HEK293 (cell line): Measurements from ENCODE around the gene DMRTA1.
"Not testable (repeated sequence)": the region's sequence is repeated elsewhere in the genome, so short reads cannot be mapped to it uniquely, and the experiment has no call there.

Experiments used
- CTCF ChIA-PET: fragments of 350-600 bp; formaldehyde crosslinking; extraction: SDS; loops from one replicate; lab custom pipeline; 2021; ENCODE audit warnings: antibody characterized with exemption; lab: Yijun Ruan, JAX
- POLR2A ChIA-PET: fragments of 300-600 bp; formaldehyde crosslinking; extraction: SDS; loops from one replicate; lab custom pipeline; 2020; ENCODE audit warnings: antibody characterized with exemption, inconsistent platforms; lab: Yijun Ruan, JAX
- H3K27ac ChIP-seq: fragments of 200-500 bp; sonication (Bioruptor generic); 2 replicates; pipeline ENCODE4 v1.5.1; 2014; ENCODE audit warnings: low read depth, low read length, control low read depth, inconsistent platforms; ENCODE audit errors: extremely low read depth
- H3K36me3 ChIP-seq, 2 experiments: fragments of 200-500 bp in 1 of 2; sonication (Bioruptor generic) in 1 of 2; 1 replicate in 1 of 2; 2 replicates in 1 of 2; pipeline ENCODE4 v1.5.1; 2014 to 2017; ENCODE audit warnings: inconsistent platforms in 2 of 2, low read length in 2 of 2; ENCODE audit not compliant: control insufficient read depth in 2 of 2, insufficient read depth in 1 of 2
- H3K4me1 ChIP-seq: fragments of 200-500 bp; sonication (Bioruptor generic); 2 replicates; pipeline ENCODE4 v1.5.1; 2014; ENCODE audit warnings: mild to moderate bottlenecking, low read length, inconsistent platforms; ENCODE audit not compliant: control insufficient read depth, insufficient read depth
- H3K4me3 ChIP-seq: 2 replicates; pipeline ENCODE4 v1.5.1; 2011; ENCODE audit warnings: low read depth, mild to moderate bottlenecking, control low read depth, low read length, moderate library complexity
- H3K9me3 ChIP-seq: fragments of 200-500 bp; sonication (Bioruptor generic); 2 replicates; pipeline ENCODE4 v1.5.1; 2014; ENCODE audit warnings: low read depth, low read length, inconsistent platforms; ENCODE audit not compliant: control insufficient read depth, insufficient read depth
- ZBTB21 ChIP-seq: fragments of 450-650 bp; formaldehyde crosslinking; IDR thresholded peaks from 2 replicates; pipeline ENCODE4 v1.5.1; 2017; ENCODE audit warnings: missing biosample characterization, missing genetic modification characterization
- ZBTB48 ChIP-seq: fragments of 450-650 bp; formaldehyde crosslinking; IDR thresholded peaks from 2 replicates; pipeline ENCODE4 v1.5.1; 2016; ENCODE audit warnings: missing biosample characterization, missing genetic modification characterization
- ZIC2 ChIP-seq: fragments of 450-650 bp; formaldehyde crosslinking; IDR thresholded peaks from 2 replicates; pipeline ENCODE4 v1.5.1; 2016; ENCODE audit warnings: missing biosample characterization, missing genetic modification characterization
- ZNF155 ChIP-seq: fragments of 450-650 bp; formaldehyde crosslinking; IDR thresholded peaks from 2 replicates; pipeline ENCODE4 v1.5.1; 2016; ENCODE audit warnings: missing biosample characterization, missing genetic modification characterization
- ZNF175 ChIP-seq: fragments of 450-650 bp; formaldehyde crosslinking; IDR thresholded peaks from 2 replicates; pipeline ENCODE4 v1.5.1; 2016; ENCODE audit warnings: missing biosample characterization, missing genetic modification characterization
- ZNF19 ChIP-seq: fragments of 450-650 bp; formaldehyde crosslinking; IDR thresholded peaks from 2 replicates; pipeline ENCODE4; 2016; ENCODE audit warnings: missing biosample characterization, missing genetic modification characterization, low read depth
- ZNF292 ChIP-seq: fragments of 450-650 bp; formaldehyde crosslinking; IDR thresholded peaks from 2 replicates; pipeline ENCODE4 v1.5.1; 2016; ENCODE audit warnings: low read depth, missing biosample characterization, missing genetic modification characterization, borderline replicate concordance
- ZNF311 ChIP-seq: fragments of 450-650 bp; formaldehyde crosslinking; IDR thresholded peaks from 2 replicates; pipeline ENCODE4 v1.5.1; 2017; ENCODE audit warnings: missing biosample characterization, missing genetic modification characterization, borderline replicate concordance
- ZNF391 ChIP-seq: fragments of 450-650 bp; formaldehyde crosslinking; IDR thresholded peaks from 2 replicates; pipeline ENCODE4 v1.5.1; 2016; ENCODE audit warnings: low read depth, missing biosample characterization, missing genetic modification characterization, borderline replicate concordance
- ZNF501 ChIP-seq: fragments of 450-650 bp; formaldehyde crosslinking; IDR thresholded peaks from 2 replicates; pipeline ENCODE4 v1.5.1; 2016; ENCODE audit warnings: missing biosample characterization, missing genetic modification characterization
- ZNF626 ChIP-seq: fragments of 450-650 bp; sonication (Bioruptor Pico); formaldehyde crosslinking; IDR thresholded peaks from 2 replicates; pipeline ENCODE4 v1.5.1; 2018; ENCODE audit warnings: missing biosample characterization, missing genetic modification characterization, inconsistent platforms
- ZNF777 ChIP-seq: fragments of 450-650 bp; formaldehyde crosslinking; IDR thresholded peaks from 2 replicates; pipeline ENCODE4 v1.5.1; 2017; ENCODE audit warnings: missing biosample characterization, missing genetic modification characterization, borderline replicate concordance
- TF ChIP-seq, protein P1 (sequence below): fragments of 450-650 bp; formaldehyde crosslinking; IDR thresholded peaks from 2 replicates; pipeline ENCODE4 v1.5.1; 2016; ENCODE audit warnings: missing biosample characterization, missing genetic modification characterization
- TF ChIP-seq, protein P2 (sequence below): fragments of 450-650 bp; formaldehyde crosslinking; IDR thresholded peaks from 2 replicates; pipeline ENCODE4 v1.5.1; 2016; ENCODE audit warnings: missing biosample characterization, missing genetic modification characterization
- TF ChIP-seq, protein P3 (sequence below): fragments of 450-650 bp; formaldehyde crosslinking; IDR thresholded peaks from 2 replicates; pipeline ENCODE4 v1.5.1; 2016; ENCODE audit warnings: missing biosample characterization, missing genetic modification characterization

Gene DMRTA1

DNA sequence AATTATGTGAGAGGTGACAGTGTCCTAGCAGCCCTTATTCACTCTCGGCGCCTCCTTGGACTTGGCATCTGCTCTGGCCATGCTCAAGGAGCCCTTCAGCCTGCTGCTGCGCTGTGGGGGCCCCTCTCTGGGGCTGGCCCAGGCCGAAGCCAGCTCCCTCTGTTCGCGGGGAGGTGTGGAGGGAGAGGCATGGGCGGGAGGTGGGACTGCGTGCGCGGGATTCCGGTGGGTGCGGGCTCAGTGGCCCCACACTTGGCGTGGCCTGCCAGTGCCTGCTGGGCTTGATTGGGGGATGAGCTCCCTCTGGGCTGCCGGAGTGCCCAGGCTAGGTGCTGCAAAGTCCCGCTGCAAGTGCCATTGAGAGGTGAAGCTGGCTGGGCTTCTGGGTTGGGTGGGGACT, 12.9 kb upstream of the DMRTA1 start (continued):
- no peak for TF ChIP-seq ZIC2 (tag by site-specific recombination)
- TF ChIP-seq, all 188 proteins: peak for 0

DNA sequence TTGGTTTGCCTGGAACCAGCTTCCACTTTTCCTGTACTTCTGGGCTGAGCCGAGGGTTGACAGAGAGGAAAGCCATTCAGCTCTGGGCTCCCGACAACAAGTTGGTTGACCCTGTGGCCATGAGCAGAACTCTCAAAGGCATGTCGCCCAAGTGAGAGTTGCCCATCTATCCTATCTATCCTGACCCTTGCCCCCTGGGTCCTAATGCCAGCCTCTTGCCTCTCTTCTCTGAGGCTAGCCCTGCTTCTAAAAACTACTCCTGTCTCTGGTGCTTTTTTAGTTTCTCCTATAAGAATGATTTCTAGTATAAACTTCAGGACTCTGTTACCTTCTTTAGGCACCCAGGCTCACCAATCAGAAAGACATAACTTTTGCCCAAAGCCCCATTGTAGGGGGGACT, 11.4 kb upstream of the DMRTA1 start:
- H3K9me3 ChIP-seq, H3K4me1 ChIP-seq, H3K27ac ChIP-seq, H3K36me3 ChIP-seq, POLR2A ChIA-PET, CTCF ChIA-PET, H3K4me3 ChIP-seq: not testable (repeated sequence)

DNA sequence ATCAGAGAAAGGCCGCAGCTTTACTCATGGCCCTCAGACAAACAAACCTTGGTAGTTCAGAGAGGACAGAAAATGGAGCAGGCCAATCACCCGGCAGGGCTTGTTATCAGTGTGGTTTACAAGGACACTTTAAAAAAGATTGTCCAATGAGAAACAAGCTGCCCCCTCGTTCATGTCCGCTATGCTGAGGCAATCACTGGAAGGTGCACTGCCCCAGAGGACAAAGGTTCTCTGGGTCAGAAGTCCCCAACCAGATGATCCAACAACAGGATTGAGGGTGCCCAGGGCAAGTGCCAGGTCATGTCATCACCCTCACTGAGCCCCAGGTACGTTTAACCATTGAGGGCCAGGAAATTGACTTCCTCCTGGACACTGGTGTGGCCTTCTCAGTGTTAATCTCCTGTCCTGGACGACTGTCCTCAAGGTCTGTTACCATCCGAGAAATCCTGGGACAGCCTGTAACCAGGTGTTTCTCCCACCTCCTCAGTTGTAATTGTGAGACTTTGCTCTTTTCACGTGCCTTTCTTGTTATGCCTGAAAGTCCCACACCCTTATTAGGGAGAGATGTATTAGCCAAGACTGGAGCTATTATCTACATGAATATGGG, 9.1 kb upstream of the DMRTA1 start:
- H3K9me3 ChIP-seq, H3K36me3 ChIP-seq, H3K27ac ChIP-seq, POLR2A ChIA-PET, H3K4me3 ChIP-seq, H3K4me1 ChIP-seq: not testable (repeated sequence)
- CTCF ChIA-PET, result interaction anchor here (1.1 kb wide), 1 partner anchor 32 kb away, joined by 4 read pairs; no protein-coding TSS in a partner anchor

DNA sequence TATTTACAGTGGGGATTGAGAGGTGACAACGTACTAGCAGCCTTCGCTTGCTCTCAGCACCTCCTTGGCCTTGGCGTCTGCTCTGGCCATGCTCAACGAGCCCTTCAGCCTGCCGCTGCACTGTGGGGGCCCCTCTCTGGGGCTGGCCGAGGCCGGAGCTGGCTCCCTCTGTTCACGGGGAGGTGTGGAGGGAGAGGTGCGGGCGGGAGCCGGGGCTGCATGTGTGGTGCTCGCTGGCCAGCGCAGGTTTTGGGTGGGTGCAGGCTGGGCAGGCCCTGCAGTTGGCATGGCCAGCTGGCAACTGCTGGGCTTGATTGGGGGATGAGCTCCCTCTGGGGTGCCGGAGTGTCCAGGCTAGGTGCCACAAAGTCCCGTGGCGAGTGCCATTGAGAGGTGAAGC, 5.8 kb upstream of the DMRTA1 start:
- H3K27ac ChIP-seq, result no peak overlapping the region
- no peak overlapping the region for H3K4me3 ChIP-seq
- TF ChIP-seq ZNF626 (tag by site-specific recombination) (no peak), ZNF501 (tag by site-specific recombination) (no peak), ZBTB21 (tag by site-specific recombination) (no peak), ZNF777 (no peak), ZNF155 (no peak), ZNF292 (tag by site-specific recombination) (no peak), ZNF175 (tag by site-specific recombination) (no peak), ZNF19 (tag by site-specific recombination) (no peak), ZNF391 (no peak), ZNF311 (tag by site-specific recombination) (no peak), ZBTB48 (tag by site-specific recombination) (no peak)
- TF ChIP-seq, protein P1, sequence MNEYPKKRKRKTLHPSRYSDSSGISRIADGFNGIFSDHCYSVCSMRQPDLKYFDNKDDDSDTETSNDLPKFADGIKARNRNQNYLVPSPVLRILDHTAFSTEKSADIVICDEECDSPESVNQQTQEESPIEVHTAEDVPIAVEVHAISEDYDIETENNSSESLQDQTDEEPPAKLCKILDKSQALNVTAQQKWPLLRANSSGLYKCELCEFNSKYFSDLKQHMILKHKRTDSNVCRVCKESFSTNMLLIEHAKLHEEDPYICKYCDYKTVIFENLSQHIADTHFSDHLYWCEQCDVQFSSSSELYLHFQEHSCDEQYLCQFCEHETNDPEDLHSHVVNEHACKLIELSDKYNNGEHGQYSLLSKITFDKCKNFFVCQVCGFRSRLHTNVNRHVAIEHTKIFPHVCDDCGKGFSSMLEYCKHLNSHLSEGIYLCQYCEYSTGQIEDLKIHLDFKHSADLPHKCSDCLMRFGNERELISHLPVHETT, result no peak
- TF ChIP-seq, protein P2, sequence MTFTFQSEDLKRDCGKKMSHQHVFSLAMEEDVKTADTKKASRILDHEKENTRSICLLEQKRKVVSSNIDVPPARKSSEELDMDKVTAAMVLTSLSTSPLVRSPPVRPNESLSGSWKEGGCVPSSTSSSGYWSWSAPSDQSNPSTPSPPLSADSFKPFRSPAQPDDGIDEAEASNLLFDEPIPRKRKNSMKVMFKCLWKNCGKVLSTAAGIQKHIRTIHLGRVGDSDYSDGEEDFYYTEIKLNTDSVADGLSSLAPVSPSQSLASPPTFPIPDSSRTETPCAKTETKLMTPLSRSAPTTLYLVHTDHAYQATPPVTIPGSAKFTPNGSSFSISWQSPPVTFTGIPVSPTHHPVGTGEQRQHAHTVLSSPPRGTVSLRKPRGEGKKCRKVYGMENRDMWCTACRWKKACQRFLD (tag by site-specific recombination), result no peak
- TF ChIP-seq, protein P3, sequence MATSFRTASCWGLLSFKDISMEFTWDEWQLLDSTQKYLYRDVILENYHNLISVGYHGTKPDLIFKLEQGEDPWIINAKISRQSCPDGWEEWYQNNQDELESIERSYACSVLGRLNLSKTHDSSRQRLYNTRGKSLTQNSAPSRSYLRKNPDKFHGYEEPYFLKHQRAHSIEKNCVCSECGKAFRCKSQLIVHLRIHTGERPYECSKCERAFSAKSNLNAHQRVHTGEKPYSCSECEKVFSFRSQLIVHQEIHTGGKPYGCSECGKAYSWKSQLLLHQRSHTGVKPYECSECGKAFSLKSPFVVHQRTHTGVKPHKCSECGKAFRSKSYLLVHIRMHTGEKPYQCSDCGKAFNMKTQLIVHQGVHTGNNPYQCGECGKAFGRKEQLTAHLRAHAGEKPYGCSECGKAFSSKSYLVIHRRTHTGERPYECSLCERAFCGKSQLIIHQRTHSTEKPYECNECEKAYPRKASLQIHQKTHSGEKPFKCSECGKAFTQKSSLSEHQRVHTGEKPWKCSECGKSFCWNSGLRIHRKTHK (tag by site-specific recombination), result no peak
- H3K36me3 ChIP-seq, result no peaks in the 10 kb centered on the region
- H3K9me3 ChIP-seq, result no peaks in the 10 kb centered on the region
- ChIA-PET CTCF (interaction anchor here (1.5 kb wide), 1 partner anchor 11 kb away, joined by 7 read pairs; no protein-coding TSS in a partner anchor), POLR2A (no interaction called here)
- no peaks in the 10 kb centered on the region for H3K4me1 ChIP-seq
